Coronary artery (tissue), 2 donors: ENCODE data around the gene DACT2.

ENCODE experiments used
- DNase-seq: peaks from one replicate; pipeline ENCODE4 v3.0.0-alpha.2; 2017; ENCODE audit warnings: low spot score
- H3K27ac ChIP-seq, 2 donors: fragments of 200-600 bp; sonication (generic); one replicate each; pipeline ENCODE4 v1.5.1; 2016 to 2019
- H3K4me3 ChIP-seq: fragments of 200-600 bp; sonication (generic); 2 replicates; pipeline ENCODE4 v1.5.1; 2016; ENCODE audit warnings: mild to moderate bottlenecking, moderate library complexity
- TF ChIP-seq, protein P1 (sequence below): fragments of 200-600 bp; sonication (generic); IDR thresholded peaks from one replicate; pipeline ENCODE4 v1.5.1; 2019; ENCODE audit warnings: antibody characterized with exemption

DACT2 gene

DNA sequence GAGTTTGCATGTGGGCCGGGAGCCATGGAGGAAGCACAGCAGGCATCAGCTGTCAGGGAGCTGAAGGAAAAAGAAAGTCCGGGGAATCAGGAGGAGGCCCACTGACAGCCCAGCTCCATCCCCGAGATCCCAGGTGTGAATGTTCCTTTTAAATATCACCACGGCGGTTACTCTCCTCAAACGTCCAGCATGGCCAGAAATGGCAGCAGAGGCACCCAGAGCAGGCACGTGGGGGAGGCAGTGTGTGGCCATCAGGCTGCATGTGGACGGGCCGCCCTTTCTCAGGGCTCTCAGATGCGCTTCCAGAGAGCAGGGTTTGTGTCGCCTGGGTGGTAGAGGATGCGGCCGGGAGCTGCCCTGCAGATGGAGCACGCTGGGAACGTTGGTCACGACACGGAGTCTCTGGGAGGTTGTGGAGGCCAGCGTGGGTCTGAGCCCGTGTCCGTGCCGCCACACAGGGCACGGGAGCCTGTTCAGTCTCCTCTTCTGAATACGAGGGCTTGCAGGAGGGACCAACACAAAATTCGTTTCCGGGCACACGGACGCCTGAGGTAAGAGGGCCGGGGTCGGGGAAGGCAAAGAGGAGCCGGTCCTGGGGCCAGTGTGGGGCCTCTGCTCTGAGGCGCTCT is 45.3 kb upstream of the DACT2 start:
- no peak for DNase-seq
- no peak overlapping the region for H3K4me3 ChIP-seq
- TF ChIP-seq, protein P1, sequence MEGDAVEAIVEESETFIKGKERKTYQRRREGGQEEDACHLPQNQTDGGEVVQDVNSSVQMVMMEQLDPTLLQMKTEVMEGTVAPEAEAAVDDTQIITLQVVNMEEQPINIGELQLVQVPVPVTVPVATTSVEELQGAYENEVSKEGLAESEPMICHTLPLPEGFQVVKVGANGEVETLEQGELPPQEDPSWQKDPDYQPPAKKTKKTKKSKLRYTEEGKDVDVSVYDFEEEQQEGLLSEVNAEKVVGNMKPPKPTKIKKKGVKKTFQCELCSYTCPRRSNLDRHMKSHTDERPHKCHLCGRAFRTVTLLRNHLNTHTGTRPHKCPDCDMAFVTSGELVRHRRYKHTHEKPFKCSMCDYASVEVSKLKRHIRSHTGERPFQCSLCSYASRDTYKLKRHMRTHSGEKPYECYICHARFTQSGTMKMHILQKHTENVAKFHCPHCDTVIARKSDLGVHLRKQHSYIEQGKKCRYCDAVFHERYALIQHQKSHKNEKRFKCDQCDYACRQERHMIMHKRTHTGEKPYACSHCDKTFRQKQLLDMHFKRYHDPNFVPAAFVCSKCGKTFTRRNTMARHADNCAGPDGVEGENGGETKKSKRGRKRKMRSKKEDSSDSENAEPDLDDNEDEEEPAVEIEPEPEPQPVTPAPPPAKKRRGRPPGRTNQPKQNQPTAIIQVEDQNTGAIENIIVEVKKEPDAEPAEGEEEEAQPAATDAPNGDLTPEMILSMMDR: no peak
- H3K27ac ChIP-seq: no peak overlapping the region

DNA sequence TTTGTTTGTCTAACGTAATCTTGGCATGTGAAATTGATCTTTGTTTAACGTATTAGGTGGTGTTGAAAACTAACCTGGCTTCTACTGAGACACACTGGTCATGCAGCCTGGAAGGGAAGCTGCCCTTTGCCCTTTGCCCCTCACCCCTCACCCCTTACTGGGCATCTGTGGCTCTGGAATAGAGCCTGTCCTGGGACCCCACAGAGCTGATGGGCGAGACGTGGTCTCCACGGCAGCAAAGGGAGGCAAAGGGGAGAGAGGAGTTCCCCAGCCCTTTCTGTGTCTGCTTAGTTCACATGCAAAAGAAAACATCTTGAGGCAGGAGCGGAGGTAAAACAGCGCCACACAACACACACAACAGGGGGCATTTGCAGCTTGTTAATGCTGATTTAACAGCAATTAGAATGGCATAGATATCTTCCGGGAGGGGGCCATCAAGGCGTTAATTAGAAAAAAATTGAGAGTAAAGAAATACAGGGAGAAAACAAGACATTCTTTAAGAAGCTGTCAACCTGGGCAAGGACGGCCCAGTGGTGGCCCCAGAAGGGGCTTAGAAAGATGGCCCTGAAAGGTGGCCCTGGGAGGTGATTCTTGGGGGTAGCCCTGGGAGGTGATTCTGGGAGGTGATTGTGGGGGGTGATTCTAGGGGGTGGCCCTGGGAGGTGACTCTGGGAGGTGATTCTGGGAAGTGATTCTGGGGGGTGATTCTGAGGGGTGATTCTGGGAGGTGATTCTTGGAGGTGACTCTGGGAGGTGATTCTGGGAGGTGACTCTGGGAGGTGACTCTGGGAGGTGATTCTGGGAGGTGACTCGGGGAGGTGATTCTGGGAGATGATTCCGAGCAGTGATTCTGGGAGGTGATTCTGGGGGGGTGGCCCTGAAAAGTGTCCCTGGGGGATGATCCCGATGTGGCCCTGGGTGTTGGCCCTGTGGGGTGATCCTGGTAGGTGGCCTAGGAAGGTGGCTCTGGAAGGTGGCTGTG is 44.5 kb upstream of the DACT2 start:
- H3K27ac ChIP-seq: no peak overlapping the region
- TF ChIP-seq, protein P1: no peak
- no peak overlapping the region for H3K4me3 ChIP-seq
- DNase-seq: no peak

DNA sequence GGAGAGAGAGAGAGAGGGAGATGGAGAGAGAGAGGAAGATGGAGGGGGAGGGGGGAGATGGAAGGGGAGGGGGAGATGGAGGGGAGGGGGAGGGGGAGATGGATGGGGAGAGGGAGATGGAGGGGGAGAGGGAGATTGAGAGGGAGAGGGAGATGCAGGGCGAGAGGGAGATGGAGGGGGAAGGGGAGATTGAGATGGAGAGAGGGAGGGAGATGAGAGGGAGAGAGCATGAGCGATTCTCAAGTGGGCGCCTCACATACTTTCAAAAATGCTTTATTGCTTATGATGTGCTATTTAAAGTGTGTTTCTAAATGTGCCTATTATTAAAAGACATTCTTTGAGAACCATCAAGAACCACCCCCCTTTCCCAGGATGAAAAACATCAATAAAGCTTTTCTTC is 43.7 kb upstream of the DACT2 start:
- no peak overlapping the region for H3K4me3 ChIP-seq
- TF ChIP-seq, protein P1: no peak
- DNase-seq: no peak
- no peak overlapping the region for H3K27ac ChIP-seq

DNA sequence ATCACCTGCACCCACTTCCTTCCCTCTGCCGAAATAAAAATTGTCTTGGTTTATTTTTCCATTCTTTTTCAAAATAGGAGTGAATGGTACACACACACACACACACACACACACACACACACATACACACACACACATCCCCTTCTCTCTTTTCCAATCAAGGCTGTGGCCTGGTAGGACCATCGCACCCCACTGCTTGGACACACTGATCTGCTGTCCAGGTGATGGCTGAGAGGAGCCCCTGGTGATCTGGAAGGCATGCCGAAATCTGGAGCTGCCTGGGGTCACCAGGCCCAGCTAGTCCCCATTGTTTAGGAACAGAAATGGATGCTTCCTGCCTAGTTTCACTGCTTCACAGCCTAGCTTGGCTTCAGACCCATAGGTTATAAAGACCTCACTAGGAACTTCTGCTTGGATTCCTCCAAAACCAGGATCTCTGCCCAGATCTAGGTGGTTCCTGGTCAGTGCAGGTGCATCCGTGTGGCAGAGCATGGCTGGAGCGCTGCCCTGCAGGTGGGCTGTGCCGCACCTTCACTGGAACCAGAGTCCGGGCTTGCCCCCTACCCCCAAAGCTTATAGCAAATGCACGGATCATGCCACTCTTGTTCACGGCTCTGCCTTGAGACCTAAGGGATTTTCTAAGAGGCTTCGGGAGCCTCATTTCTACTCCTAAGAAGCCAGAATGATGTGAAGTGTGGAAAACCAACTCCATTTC is 42.9 kb upstream of the DACT2 start:
- TF ChIP-seq, protein P1: no peak
- Histone ChIP-seq H3K27ac (no peak overlapping the region), H3K4me3 (no peak overlapping the region)
- no peak for DNase-seq

DNA sequence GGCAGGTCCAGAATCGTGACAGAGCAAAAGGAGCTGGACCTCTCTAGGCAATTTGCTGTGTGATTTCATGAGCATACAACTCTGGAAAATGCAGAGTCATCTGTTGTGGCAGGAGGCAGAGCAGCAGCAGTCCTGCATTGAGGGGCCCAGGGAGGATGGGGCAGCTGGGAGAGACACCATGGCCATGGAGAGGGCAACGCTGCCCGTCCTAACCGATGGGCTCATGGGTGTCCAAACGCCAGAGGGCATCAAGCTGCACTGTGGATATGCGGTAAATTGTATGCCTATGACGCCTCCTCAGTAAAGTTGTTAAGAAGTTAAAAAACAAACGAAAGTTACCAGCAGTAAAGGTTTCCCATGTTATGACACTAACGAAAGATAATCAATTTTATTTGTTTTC is 42.2 kb upstream of the DACT2 start:
- DNase-seq: no peak
- Histone ChIP-seq H3K4me3 (no peak overlapping the region), H3K27ac (no peak overlapping the region)
- TF ChIP-seq, protein P1: no peak

DNA sequence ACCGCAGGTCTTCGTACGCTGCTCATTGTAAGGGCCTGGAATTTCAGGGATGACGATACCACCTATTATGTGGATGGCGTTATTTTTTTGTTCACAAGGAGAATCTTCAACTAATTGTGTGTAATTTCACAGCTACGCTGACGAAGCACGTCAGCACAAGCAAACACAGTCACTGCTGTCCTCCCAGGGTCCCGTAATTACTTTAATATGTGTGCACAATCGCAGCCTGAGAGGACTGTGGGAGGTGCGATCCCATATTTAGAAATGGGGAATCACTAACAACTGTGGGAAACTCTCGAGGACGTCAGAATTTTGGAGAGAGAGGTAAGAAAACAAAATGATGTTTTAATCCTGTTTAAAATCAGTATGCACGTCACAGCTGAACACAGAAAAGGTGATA is 40.2 kb upstream of the DACT2 start:
- H3K4me3 ChIP-seq: no peak overlapping the region
- TF ChIP-seq, protein P1: no peak
- H3K27ac ChIP-seq: no peak overlapping the region
- no peak for DNase-seq
